ENCODE data around the gene INPPL1.
"Not testable (repeated sequence)": the region's sequence is repeated elsewhere in the genome, so short reads cannot be mapped to it uniquely, and the experiment has no call there.

Gene INPPL1

DNA sequence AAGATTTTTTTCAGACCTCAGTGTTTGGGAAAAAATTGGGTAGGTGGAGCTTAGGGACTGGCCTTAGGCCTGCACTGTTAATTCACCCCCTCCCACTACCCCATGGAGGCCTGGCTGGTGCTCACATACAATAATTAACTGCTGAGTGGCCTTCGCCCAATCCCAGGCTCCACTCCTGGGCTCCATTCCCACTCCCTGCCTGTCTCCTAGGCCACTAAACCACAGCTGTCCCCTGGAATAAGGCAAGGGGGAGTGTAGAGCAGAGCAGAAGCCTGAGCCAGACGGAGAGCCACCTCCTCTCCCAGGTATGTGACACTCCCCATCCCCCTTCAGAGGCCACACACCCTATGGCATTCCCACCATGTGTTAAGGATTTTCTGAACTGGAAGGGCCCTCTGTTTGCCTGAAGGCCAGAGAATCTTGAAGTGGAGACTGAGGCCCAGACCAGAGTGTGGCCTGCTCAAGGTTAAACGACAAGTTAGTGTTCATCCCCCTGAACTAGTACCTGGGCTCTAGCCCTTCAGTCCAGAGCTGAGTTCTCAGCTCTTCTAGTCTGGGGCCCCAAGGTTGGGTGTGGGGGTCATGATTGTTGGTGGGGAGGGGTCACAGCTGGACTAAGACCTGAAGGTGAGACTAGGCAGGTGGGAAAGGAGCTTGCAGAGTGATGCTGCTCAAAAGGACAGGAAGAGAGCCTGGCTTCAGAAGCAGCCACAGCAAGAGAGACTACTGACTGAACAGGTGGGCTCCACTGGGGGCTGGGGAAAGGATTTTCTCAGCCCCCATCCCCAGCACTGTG, 34.9 kb upstream of the INPPL1 start:
- no peak overlapping the region for H3K27ac ChIP-seq

DNA sequence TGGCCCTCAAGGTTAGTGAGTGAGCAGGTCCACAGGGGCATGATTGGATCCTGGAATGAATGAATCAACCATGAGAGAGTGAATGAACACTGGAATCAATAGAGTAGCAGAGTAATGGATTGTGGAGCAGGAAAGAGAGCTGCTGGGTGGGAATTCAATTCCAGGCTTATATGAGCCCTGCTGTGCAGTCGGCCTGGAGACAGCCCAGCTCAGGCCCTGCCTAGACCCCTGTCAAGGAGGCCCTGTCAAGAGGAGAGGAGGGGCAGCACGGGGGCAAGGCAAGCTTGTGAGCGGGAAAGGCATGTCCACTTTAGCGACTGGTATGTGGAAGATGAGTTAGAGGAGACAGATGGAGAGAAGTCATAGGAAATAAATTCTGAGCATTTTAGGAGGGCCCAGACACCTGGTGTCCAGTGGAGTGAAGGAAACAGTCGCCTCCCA, 33.9 kb upstream of the INPPL1 start:
- H3K27ac ChIP-seq, result no peak overlapping the region
- TF ChIP-seq, protein P1, sequence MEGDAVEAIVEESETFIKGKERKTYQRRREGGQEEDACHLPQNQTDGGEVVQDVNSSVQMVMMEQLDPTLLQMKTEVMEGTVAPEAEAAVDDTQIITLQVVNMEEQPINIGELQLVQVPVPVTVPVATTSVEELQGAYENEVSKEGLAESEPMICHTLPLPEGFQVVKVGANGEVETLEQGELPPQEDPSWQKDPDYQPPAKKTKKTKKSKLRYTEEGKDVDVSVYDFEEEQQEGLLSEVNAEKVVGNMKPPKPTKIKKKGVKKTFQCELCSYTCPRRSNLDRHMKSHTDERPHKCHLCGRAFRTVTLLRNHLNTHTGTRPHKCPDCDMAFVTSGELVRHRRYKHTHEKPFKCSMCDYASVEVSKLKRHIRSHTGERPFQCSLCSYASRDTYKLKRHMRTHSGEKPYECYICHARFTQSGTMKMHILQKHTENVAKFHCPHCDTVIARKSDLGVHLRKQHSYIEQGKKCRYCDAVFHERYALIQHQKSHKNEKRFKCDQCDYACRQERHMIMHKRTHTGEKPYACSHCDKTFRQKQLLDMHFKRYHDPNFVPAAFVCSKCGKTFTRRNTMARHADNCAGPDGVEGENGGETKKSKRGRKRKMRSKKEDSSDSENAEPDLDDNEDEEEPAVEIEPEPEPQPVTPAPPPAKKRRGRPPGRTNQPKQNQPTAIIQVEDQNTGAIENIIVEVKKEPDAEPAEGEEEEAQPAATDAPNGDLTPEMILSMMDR (conservative IDR thresholded peaks at IDR 0.05), result no peak

More for the DNA sequence above, 34.9 kb upstream of the INPPL1 start:
- TF ChIP-seq, protein P1 (conservative IDR thresholded peaks at IDR 0.05), result no peak

GRCh38 chr11:72191961-72192381, 32.6 kb upstream of the INPPL1 start, which contains the start of gene FOLR1:
TSS of gene FOLR1 (plus strand) at chr11:72192140. CDS start at chr11:72192174, 34 bp downstream.
- TF ChIP-seq, protein P1 (conservative IDR thresholded peaks at IDR 0.05), result no peak
- no peak within 1 kb of the TSS for H3K27ac ChIP-seq

GRCh38 chr11:72195518-72196270, 28.9 kb upstream of the INPPL1 start:
- no peak overlapping the region for H3K27ac ChIP-seq
- TF ChIP-seq, protein P1 (conservative IDR thresholded peaks at IDR 0.05), result no peak

DNA sequence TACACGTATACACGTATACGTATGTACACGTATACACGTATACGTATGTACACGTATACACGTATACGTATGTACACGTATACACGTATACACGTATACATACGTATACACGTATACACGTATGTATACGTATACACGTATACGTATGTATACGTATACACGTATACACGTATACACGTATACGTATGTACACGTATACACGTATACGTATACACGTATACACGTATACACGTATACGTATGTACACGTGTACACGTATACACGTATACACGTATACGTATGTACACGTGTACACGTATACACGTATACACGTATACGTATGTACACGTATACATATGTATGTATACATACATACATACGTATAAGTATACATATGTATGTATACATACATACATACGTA, 23.1 kb upstream of the INPPL1 start:
- not testable (repeated sequence) for H3K27ac ChIP-seq

- no peak overlapping the region for H3K27ac ChIP-seq
- TF ChIP-seq, protein P1 (conservative IDR thresholded peaks at IDR 0.05), result no peak
Measured at GRCh38 chr11:72202571-72202970, 22.0 kb upstream of the INPPL1 start.

DNA sequence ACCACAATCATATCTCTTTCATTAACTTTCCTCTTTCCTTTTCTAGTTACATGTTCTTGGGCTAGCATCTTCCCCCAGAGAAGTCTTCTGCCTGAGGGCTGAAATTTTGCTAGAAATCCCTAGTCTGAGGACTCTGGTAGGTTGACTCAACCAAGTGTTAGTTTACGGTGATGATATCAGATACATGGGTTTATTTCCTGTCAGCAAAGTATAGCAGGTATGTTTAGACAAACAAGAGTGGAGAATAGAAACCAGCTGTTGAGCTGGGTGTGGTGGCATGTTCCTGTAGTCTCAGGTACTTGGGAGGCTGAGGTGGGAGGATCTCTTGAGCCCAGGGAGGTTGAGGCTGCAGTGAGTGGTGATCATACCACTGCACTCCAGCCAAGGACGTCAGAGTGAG, 21.4 kb upstream of the INPPL1 start:
- TF ChIP-seq, protein P1 (conservative IDR thresholded peaks at IDR 0.05), result no peak
- H3K27ac ChIP-seq, result no peak overlapping the region

All from VCaP (cell line).